GM12891 (cell line): ENCODE data around the gene TMEM185B.

Experiments used
- POLR2A ChIP-seq: IDR thresholded peaks from 2 replicates; pipeline ENCODE4 v1.6.1; 2011; ENCODE audit warnings: low read depth, low read length, control low read depth
- POLR2AphosphoS5 ChIP-seq: IDR thresholded peaks from 2 replicates; pipeline ENCODE4 v1.6.1; 2011; ENCODE audit warnings: low read depth, low read length, control low read depth
- SPI1 ChIP-seq: IDR thresholded peaks from 2 replicates; pipeline ENCODE4 v1.6.1; 2011; ENCODE audit warnings: low read depth, low read length, control low read depth
- TAF1 ChIP-seq: IDR thresholded peaks from 2 replicates; pipeline ENCODE4 v1.6.1; 2011; ENCODE audit warnings: low read depth, low read length, control low read depth

DNA sequence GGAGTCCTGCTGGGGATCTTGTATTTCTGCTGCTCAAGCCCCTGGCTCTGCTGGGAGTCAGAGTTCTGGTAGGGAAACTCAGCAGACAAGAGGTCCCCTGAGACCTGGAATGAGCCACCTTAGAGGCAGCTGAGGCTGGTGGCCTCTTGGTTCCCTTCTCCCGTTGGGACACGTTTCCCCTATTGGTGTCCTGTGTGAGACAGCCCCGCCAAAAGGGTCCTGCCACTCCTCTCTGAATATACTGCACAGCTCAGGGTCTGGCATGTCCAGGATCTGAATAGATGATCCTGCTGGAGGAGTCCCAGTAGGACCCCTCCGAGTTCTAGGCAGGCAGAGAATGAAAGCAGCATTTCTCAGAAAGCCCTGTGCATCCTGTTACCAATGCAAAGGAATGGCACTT lies 27.4 kb upstream of the TMEM185B start:
- TF ChIP-seq POLR2A, result no peak
- no peak for TF ChIP-seq POLR2AphosphoS5
- TF ChIP-seq SPI1, result no peak
- no peak for TF ChIP-seq TAF1
